ENCODE measurements around the gene TMEM44. TPM values are rescaled to one million over a fixed set of nuclear protein-coding genes. Genes with fewer than 3 reads are reported as not detected.
A peak's percentile ranks its signal among the peaks of the same experiment; 100 is the strongest.
"Not testable (repeated sequence)": the region's sequence is repeated elsewhere in the genome, so short reads cannot be mapped to it uniquely, and the experiment has no call there.

TMEM44 gene
- total RNA-seq, 3 donors from 2014 or later (not counting 1 experiment from before 2014, with no cell fraction given): 2.1 to 3.0 (median 2.8) TPM

GRCh38 chr3:194549853-194550252 is 83.4 kb downstream of the TMEM44 start:
- Mint-ChIP-seq H3K27me3 (ENCODE audit: low read depth in 2 of 2) (no peaks in the 10 kb centered on the region), H3K4me3 (no peak overlapping the region), H3K27ac (no peak overlapping the region), H3K36me3 (no peaks in the 10 kb centered on the region), H3K9me3 (no peaks in the 10 kb centered on the region), H3K4me1 (peaks cover 7% of the 10 kb centered on the region in 2 donors)
- no peak overlapping the region for H3K4me3 ChIP-seq (ENCODE audit: low read length)
- intact Hi-C loops (cut with micrococcal nuclease): no loop called here
- H3K36me3 ChIP-seq (ENCODE audit: control insufficient read depth, insufficient read depth, low read length): no peaks in the 10 kb centered on the region
- TF ChIP-seq, protein P1, sequence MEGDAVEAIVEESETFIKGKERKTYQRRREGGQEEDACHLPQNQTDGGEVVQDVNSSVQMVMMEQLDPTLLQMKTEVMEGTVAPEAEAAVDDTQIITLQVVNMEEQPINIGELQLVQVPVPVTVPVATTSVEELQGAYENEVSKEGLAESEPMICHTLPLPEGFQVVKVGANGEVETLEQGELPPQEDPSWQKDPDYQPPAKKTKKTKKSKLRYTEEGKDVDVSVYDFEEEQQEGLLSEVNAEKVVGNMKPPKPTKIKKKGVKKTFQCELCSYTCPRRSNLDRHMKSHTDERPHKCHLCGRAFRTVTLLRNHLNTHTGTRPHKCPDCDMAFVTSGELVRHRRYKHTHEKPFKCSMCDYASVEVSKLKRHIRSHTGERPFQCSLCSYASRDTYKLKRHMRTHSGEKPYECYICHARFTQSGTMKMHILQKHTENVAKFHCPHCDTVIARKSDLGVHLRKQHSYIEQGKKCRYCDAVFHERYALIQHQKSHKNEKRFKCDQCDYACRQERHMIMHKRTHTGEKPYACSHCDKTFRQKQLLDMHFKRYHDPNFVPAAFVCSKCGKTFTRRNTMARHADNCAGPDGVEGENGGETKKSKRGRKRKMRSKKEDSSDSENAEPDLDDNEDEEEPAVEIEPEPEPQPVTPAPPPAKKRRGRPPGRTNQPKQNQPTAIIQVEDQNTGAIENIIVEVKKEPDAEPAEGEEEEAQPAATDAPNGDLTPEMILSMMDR (IDR thresholded peaks at IDR 0.05): no peak
- DNase-seq (no peak), ATAC-seq (no peak)
- no peaks in the 10 kb centered on the region for H3K27me3 ChIP-seq (ENCODE audit: control insufficient read depth, insufficient read depth, low read length)
- 93% methylated on average over 9 of the region's 9 CpGs for WGBS (ENCODE audit: insufficient coverage)
- no peak overlapping the region for H3K27ac ChIP-seq (ENCODE audit: low read length)
- no peaks in the 10 kb centered on the region for H3K4me1 ChIP-seq (ENCODE audit: control insufficient read depth, insufficient read depth, low read length)
- no peaks in the 10 kb centered on the region for H3K9me3 ChIP-seq (ENCODE audit: control insufficient read depth, insufficient read depth, low read length)

GRCh38 chr3:194548346-194549321 is 84.6 kb downstream of the TMEM44 start:
- Mint-ChIP-seq H3K36me3 (no peaks in the 10 kb centered on the region), H3K9me3 (no peaks in the 10 kb centered on the region)
- no peak for DNase-seq

GRCh38 chr3:194547042-194547441 is 86.2 kb downstream of the TMEM44 start:
- Histone ChIP-seq H3K27me3 (ENCODE audit: control insufficient read depth, insufficient read depth, low read length) (no peaks in the 10 kb centered on the region), H3K4me1 (ENCODE audit: control insufficient read depth, insufficient read depth, low read length) (no peaks in the 10 kb centered on the region), H3K4me3 (ENCODE audit: low read length) (no peak overlapping the region), H3K36me3 (ENCODE audit: control insufficient read depth, insufficient read depth, low read length) (no peaks in the 10 kb centered on the region), H3K27ac (ENCODE audit: low read length) (no peak overlapping the region), H3K9me3 (ENCODE audit: control insufficient read depth, insufficient read depth, low read length) (no peaks in the 10 kb centered on the region)
- H3K27ac Mint-ChIP-seq: no peak overlapping the region
- 67% methylated on average over 3 of the region's 3 CpGs for WGBS (ENCODE audit: insufficient coverage)
- H3K36me3 Mint-ChIP-seq: no peaks in the 10 kb centered on the region
- no peaks in the 10 kb centered on the region for H3K27me3 Mint-ChIP-seq (ENCODE audit: low read depth in 2 of 2)
- intact Hi-C loops (cut with micrococcal nuclease): no loop called here
- DNase-seq (no peak), ATAC-seq (no peak)
- H3K4me3 Mint-ChIP-seq: no peak overlapping the region
- peaks cover 7% of the 10 kb centered on the region in 2 donors for H3K4me1 Mint-ChIP-seq
- TF ChIP-seq, protein P1 (IDR thresholded peaks at IDR 0.05): no peak
- no peaks in the 10 kb centered on the region for H3K9me3 Mint-ChIP-seq

More at GRCh38 chr3:194548346-194549321, 84.6 kb downstream of the TMEM44 start:
- Histone ChIP-seq H3K9me3 (ENCODE audit: control insufficient read depth, insufficient read depth, low read length) (no peaks in the 10 kb centered on the region), H3K36me3 (ENCODE audit: control insufficient read depth, insufficient read depth, low read length) (no peaks in the 10 kb centered on the region), H3K27ac (ENCODE audit: low read length) (no peak overlapping the region), H3K27me3 (ENCODE audit: control insufficient read depth, insufficient read depth, low read length) (no peaks in the 10 kb centered on the region), H3K4me3 (ENCODE audit: low read length) (no peak overlapping the region), H3K4me1 (ENCODE audit: control insufficient read depth, insufficient read depth, low read length) (no peaks in the 10 kb centered on the region)
- H3K27ac Mint-ChIP-seq: no peak overlapping the region
- ATAC-seq: peak in 1 of 3 donors; percentile 41
- TF ChIP-seq, protein P1 (IDR thresholded peaks at IDR 0.05): no peak
- no peak overlapping the region for H3K4me3 Mint-ChIP-seq
- 85% methylated on average over 16 of the region's 16 CpGs for WGBS (ENCODE audit: insufficient coverage)
- peaks cover 7% of the 10 kb centered on the region in 2 donors for H3K4me1 Mint-ChIP-seq
- no peaks in the 10 kb centered on the region for H3K27me3 Mint-ChIP-seq (ENCODE audit: low read depth in 2 of 2)
- intact Hi-C loops (cut with micrococcal nuclease): no loop called here

DNA sequence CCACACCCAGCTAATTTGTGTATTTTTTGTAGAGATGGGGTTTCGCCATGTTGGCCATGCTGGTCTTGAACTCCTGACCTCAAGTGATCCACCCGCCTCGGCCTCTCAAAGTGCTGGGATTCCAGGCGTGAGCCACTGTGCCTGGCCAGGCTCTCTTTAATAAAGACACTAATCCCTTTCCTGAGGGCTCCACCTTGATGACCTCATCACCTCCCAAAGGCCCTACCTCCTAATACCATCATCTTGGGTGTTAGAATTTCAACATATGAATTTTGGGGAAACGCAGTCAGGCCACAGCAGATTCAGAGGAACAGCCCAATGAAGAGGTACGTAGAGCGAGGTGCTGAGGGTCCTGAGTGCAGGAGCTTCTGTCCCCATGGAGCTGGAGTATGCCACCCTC is 87.7 kb downstream of the TMEM44 start:
- H3K4me1 ChIP-seq (ENCODE audit: control insufficient read depth, insufficient read depth, low read length); H3K27me3 Mint-ChIP-seq (ENCODE audit: low read depth in 2 of 2); H3K9me3 ChIP-seq (ENCODE audit: control insufficient read depth, insufficient read depth, low read length); H3K27ac Mint-ChIP-seq; H3K36me3 ChIP-seq (ENCODE audit: control insufficient read depth, insufficient read depth, low read length); H3K36me3 Mint-ChIP-seq; H3K27me3 ChIP-seq (ENCODE audit: control insufficient read depth, insufficient read depth, low read length); ATAC-seq; H3K9me3 Mint-ChIP-seq; H3K27ac ChIP-seq (ENCODE audit: low read length); H3K4me3 ChIP-seq (ENCODE audit: low read length); intact Hi-C loops (cut with micrococcal nuclease); H3K4me3 Mint-ChIP-seq; DNase-seq: not testable (repeated sequence)
- H3K4me1 Mint-ChIP-seq: peaks cover 7 to 11% of the 10 kb centered on the region in 2 donors
- 97% methylated on average over 7 of the region's 7 CpGs for WGBS (ENCODE audit: insufficient coverage)
